GM21447 (cell line): ENCODE data around the gene MAD1L1.

ENCODE experiments used
- ATAC-seq: cut with Tn5 transposase; IDR thresholded peaks from one replicate; pipeline ENCODE4 v1.9.1; 2021; ENCODE audit not compliant: unreplicated experiment

MAD1L1 gene

GRCh38 chr7:2016761-2017480 is 215.8 kb downstream of the MAD1L1 start:
- no peak for ATAC-seq

- ATAC-seq, result no peak
Observed at GRCh38 chr7:2016021-2016631, 216.6 kb downstream of the MAD1L1 start.

GRCh38 chr7:2015251-2015871 is 217.4 kb downstream of the MAD1L1 start:
- ATAC-seq, result no peak

GRCh38 chr7:2014391-2015241 is 218.1 kb downstream of the MAD1L1 start:
- ATAC-seq, result no peak

GRCh38 chr7:2013381-2014311 is 219.1 kb downstream of the MAD1L1 start:
- no peak for ATAC-seq

- ATAC-seq, result no peak
Observed at GRCh38 chr7:2012981-2013380, 219.8 kb downstream of the MAD1L1 start.

GRCh38 chr7:2012044-2012900 is 220.5 kb downstream of the MAD1L1 start:
- no peak for ATAC-seq

- ATAC-seq, result no peak
Observed at GRCh38 chr7:2011266-2012043, 221.3 kb downstream of the MAD1L1 start.

GRCh38 chr7:2010551-2011265 is 222.0 kb downstream of the MAD1L1 start:
- no peak for ATAC-seq

GRCh38 chr7:2010101-2010500 is 222.6 kb downstream of the MAD1L1 start:
- ATAC-seq, result no peak

- ATAC-seq, result no peak
Observed at GRCh38 chr7:2009541-2010001, 223.2 kb downstream of the MAD1L1 start.

- ATAC-seq, result no peak
Observed at GRCh38 chr7:2008936-2009540, 223.7 kb downstream of the MAD1L1 start.

GRCh38 chr7:2008101-2008935 is 224.4 kb downstream of the MAD1L1 start:
- ATAC-seq, result no peak

- no peak for ATAC-seq
Observed at GRCh38 chr7:2007551-2007950, 225.2 kb downstream of the MAD1L1 start.

GRCh38 chr7:2006921-2007381 is 225.8 kb downstream of the MAD1L1 start:
- ATAC-seq, result no peak

- ATAC-seq, result no peak
Observed at GRCh38 chr7:2006231-2006771, 226.4 kb downstream of the MAD1L1 start.
